Stomach (tissue), 4 donors: Measurements from ENCODE around the gene CCN5.

Experiments
- CTCF ChIP-seq, 7 experiments: fragments of 450-650 bp in 4 of 7; fragments of 200-600 bp in 3 of 7; sonication (generic) in 3 of 7; IDR thresholded peaks; one replicate each; pipeline ENCODE4 v1.5.1; 2016 to 2019; ENCODE audit warnings: antibody characterized with exemption in 7 of 7, control low read depth in 2 of 7, mild to moderate bottlenecking in 1 of 7
- EP300 ChIP-seq: sonication (generic); formaldehyde crosslinking; IDR thresholded peaks from one replicate; pipeline ENCODE4 v1.6.1; 2017; ENCODE audit warnings: antibody characterized with exemption
- POLR2A ChIP-seq, 4 donors: fragments of 450-650 bp; IDR thresholded peaks; one replicate each; pipeline ENCODE4 v1.6.1; 2016; ENCODE audit warnings: antibody characterized with exemption in 4 of 4, control low read depth in 2 of 4, mild to moderate bottlenecking in 1 of 4, moderate library complexity in 1 of 4
- POLR2AphosphoS5 ChIP-seq, 3 donors: sonication (generic); formaldehyde crosslinking; IDR thresholded peaks; one replicate each; pipeline ENCODE4 v1.6.1; 2016; ENCODE audit warnings: antibody characterized with exemption in 3 of 3

DNA sequence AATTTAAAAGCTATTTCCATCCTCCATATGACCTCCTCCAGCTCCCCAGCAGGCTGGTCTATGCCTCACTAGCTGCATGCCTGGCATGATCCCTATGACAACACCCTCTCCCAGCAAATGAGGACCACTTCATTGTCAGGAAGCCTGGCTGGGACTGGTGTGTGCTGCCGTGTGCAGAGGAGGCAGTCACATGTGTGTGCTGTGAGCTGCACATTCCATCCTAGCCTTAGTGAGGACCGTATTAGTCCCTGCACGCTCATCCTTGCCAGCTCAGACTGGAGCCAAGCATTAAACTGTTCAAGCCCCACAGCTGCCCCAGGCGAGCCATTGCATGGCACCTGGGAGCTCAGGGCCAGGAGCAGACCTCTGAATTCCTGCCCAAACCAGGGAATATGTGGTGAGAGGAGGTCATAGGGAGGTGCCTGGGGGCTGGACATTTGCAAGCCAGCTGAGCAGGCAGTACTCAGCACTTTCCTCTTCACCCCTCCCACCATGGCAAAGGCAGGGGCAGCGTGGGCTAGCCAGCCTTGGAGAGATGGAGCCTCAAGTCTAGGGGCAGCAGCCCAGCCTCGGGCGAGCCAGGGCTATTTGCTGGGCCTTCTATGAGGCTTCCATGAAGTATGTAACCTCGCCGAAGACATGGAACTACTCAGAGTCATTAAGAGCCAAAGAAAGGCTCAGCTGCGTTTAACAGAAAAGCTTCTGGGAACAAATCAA lies 8.7 kb upstream of the CCN5 start:
- TF ChIP-seq CTCF (IDR thresholded peaks at IDR 0.05) (no peak), POLR2A (IDR thresholded peaks at IDR 0.05) (no peak), POLR2AphosphoS5 (IDR thresholded peaks at IDR 0.05) (peak in 2 of 3 donors; percentile 2 to 24), EP300 (no peak)
